HepG2 (cell line): Measurements from ENCODE around the gene TYMP. TPM values are rescaled to one million over a fixed set of nuclear protein-coding genes. Genes with fewer than 3 reads are reported as not detected.
A peak's percentile ranks its signal among the peaks of the same experiment; 100 is the strongest.

Source experiments
- AGO1 ChIP-seq: fragments of 200-400 bp; formaldehyde crosslinking; IDR thresholded peaks from 2 replicates; pipeline ENCODE4 v1.6.1; 2017; ENCODE audit warnings: mild to moderate bottlenecking, low read depth, low read length, moderate library complexity; ENCODE audit not compliant: poor library complexity, severe bottlenecking
- CREM ChIP-seq, 2 experiments: sonication (generic) in 1 of 2; formaldehyde crosslinking in 1 of 2; IDR thresholded peaks; 2 replicates each; pipeline versions ENCODE4 v1.4.0 to v1.6.1; 2016 to 2020; ENCODE audit warnings: antibody characterized with exemption in 1 of 2, mild to moderate bottlenecking in 1 of 2, missing genetic modification reagents in 1 of 2
- HES4 ChIP-seq: sonication (generic); formaldehyde crosslinking; IDR thresholded peaks from 2 replicates; pipeline ENCODE4 v1.9.0; 2021; ENCODE audit warnings: mild to moderate bottlenecking, missing genetic modification reagents, borderline replicate concordance
- HNF4G ChIP-seq, 2 experiments: sonication (generic) in 1 of 2; formaldehyde crosslinking in 1 of 2; IDR thresholded peaks; 2 replicates each; pipeline versions ENCODE4 v1.4.0 to v1.6.1; 2011 to 2020; ENCODE audit warnings: borderline replicate concordance in 2 of 2, low read depth in 2 of 2, mild to moderate bottlenecking in 2 of 2, low read length in 1 of 2, missing genetic modification reagents in 1 of 2, moderate library complexity in 1 of 2
- TAF1 ChIP-seq: sonication (generic); formaldehyde crosslinking; IDR thresholded peaks from 2 replicates; pipeline ENCODE4 v1.4.0; 2020; ENCODE audit warnings: missing genetic modification reagents
- ZFP62 ChIP-seq: sonication (generic); formaldehyde crosslinking; IDR thresholded peaks from 2 replicates; pipeline ENCODE4 v1.4.0; 2020; ENCODE audit warnings: missing genetic modification reagents
- ZFP90 ChIP-seq: sonication (generic); formaldehyde crosslinking; IDR thresholded peaks from 2 replicates; pipeline ENCODE4 v1.8.0; 2022; ENCODE audit warnings: missing genetic modification reagents, mild to moderate bottlenecking, inconsistent platforms, borderline replicate concordance
- ZFP91 ChIP-seq: sonication (generic); formaldehyde crosslinking; IDR thresholded peaks from 2 replicates; pipeline ENCODE4 v1.9.0; 2022; ENCODE audit warnings: missing genetic modification reagents, mild to moderate bottlenecking, borderline replicate concordance
- ZNF484 ChIP-seq: sonication (generic); formaldehyde crosslinking; IDR thresholded peaks from 2 replicates; pipeline ENCODE4 v1.5.1; 2020; ENCODE audit warnings: mild to moderate bottlenecking, low read depth, missing genetic modification reagents, borderline replicate concordance
- ZNF572 ChIP-seq: sonication (generic); formaldehyde crosslinking; IDR thresholded peaks from 2 replicates; pipeline ENCODE4 v1.5.1; 2020; ENCODE audit warnings: mild to moderate bottlenecking, missing genetic modification reagents
- ZNF652 ChIP-seq: IDR thresholded peaks from 2 replicates; pipeline ENCODE4 v1.6.1; 2016; ENCODE audit warnings: low read depth, borderline replicate concordance
- ZNF749 ChIP-seq: sonication (generic); formaldehyde crosslinking; IDR thresholded peaks from 2 replicates; pipeline ENCODE4 v1.8.0; 2022; ENCODE audit warnings: mild to moderate bottlenecking, missing genetic modification reagents, moderate library complexity, borderline replicate concordance
- polyA plus RNA-seq, 8 experiments: library from polyadenylated mRNA; depleted of rRNA in 3 of 8; stranded (reverse) in 7 of 8; unstranded in 1 of 8; fragments of >200 nt; fragmentation: Illumina TruSeq in 4 of 8; extraction: Trizol in 4 of 8; gene quantifications; 2 replicates each; pipeline versions ENCODE4 v1.2.1 to v1.2.3, GENCODE V29; 2011 to 2016; ENCODE audit warnings: low read depth in 4 of 8, missing spikeins in 1 of 8, mixed read lengths in 1 of 8; ENCODE audit not compliant: insufficient read depth in 1 of 8
- total RNA-seq, 5 experiments: library from RNA; depleted of rRNA; stranded (reverse); fragments of >200 nt; fragmentation: Illumina TruSeq; extraction: Trizol; gene quantifications; 2 replicates each; pipeline ENCODE4 v1.2.3, GENCODE V29; 2016; ENCODE audit warnings: low read depth in 1 of 5
- TF ChIP-seq, protein P1 (sequence below), 2 experiments: fragments of 450-650 bp in 1 of 2; sonication (generic) in 1 of 2; formaldehyde crosslinking in 1 of 2; IDR thresholded peaks; 2 replicates each; pipeline versions ENCODE4 v1.6.1 to v1.8.0; 2016 to 2022; ENCODE audit warnings: antibody characterized with exemption in 1 of 2, mild to moderate bottlenecking in 1 of 2, missing genetic modification reagents in 1 of 2
- TF ChIP-seq, protein P2 (sequence below): IDR thresholded peaks from 2 replicates; pipeline ENCODE4 v1.4.0; 2020; ENCODE audit warnings: mild to moderate bottlenecking, missing genetic modification reagents

The TYMP gene
- total and polyA plus RNA-seq, 2 of the 13 experiments (the other 11 are each of a cell fraction or from before 2014, with no cell fraction given), result 3.9 to 4.3 TPM

GRCh38 chr22:50530580-50530876, 716 bp upstream of the TYMP start (continued):
- no peak for TF ChIP-seq CREM (IDR thresholded peaks at IDR 0.05)
- no peak for TF ChIP-seq CREM (CRISPR knock-in tag; IDR thresholded peaks at IDR 0.05)
- 0 out of 2 replicates have a peak, but pooled peaks have one; percentile 31 for TF ChIP-seq HES4 (CRISPR knock-in tag)
- TF ChIP-seq ZFP91 (CRISPR knock-in tag), result no peak
- 0 out of 2 replicates have a peak, but pooled peaks have one; percentile 8 for TF ChIP-seq ZFP90 (CRISPR knock-in tag)
- TF ChIP-seq, protein P1, sequence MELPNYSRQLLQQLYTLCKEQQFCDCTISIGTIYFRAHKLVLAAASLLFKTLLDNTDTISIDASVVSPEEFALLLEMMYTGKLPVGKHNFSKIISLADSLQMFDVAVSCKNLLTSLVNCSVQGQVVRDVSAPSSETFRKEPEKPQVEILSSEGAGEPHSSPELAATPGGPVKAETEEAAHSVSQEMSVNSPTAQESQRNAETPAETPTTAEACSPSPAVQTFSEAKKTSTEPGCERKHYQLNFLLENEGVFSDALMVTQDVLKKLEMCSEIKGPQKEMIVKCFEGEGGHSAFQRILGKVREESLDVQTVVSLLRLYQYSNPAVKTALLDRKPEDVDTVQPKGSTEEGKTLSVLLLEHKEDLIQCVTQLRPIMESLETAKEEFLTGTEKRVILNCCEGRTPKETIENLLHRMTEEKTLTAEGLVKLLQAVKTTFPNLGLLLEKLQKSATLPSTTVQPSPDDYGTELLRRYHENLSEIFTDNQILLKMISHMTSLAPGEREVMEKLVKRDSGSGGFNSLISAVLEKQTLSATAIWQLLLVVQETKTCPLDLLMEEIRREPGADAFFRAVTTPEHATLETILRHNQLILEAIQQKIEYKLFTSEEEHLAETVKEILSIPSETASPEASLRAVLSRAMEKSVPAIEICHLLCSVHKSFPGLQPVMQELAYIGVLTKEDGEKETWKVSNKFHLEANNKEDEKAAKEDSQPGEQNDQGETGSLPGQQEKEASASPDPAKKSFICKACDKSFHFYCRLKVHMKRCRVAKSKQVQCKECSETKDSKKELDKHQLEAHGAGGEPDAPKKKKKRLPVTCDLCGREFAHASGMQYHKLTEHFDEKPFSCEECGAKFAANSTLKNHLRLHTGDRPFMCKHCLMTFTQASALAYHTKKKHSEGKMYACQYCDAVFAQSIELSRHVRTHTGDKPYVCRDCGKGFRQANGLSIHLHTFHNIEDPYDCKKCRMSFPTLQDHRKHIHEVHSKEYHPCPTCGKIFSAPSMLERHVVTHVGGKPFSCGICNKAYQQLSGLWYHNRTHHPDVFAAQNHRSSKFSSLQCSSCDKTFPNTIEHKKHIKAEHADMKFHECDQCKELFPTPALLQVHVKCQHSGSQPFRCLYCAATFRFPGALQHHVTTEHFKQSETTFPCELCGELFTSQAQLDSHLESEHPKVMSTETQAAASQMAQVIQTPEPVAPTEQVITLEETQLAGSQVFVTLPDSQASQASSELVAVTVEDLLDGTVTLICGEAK (IDR thresholded peaks at IDR 0.05), result no peak
- TF ChIP-seq, protein P1 (CRISPR knock-in tag; IDR thresholded peaks at IDR 0.05), result no peak
- TF ChIP-seq AGO1, result peak; percentile 96
- no peak for TF ChIP-seq ZFP62 (CRISPR knock-in tag)
- TF ChIP-seq ZNF572 (CRISPR knock-in tag), result 0 out of 2 replicates have a peak, but pooled peaks have one; percentile 37
- TF ChIP-seq, protein P2, sequence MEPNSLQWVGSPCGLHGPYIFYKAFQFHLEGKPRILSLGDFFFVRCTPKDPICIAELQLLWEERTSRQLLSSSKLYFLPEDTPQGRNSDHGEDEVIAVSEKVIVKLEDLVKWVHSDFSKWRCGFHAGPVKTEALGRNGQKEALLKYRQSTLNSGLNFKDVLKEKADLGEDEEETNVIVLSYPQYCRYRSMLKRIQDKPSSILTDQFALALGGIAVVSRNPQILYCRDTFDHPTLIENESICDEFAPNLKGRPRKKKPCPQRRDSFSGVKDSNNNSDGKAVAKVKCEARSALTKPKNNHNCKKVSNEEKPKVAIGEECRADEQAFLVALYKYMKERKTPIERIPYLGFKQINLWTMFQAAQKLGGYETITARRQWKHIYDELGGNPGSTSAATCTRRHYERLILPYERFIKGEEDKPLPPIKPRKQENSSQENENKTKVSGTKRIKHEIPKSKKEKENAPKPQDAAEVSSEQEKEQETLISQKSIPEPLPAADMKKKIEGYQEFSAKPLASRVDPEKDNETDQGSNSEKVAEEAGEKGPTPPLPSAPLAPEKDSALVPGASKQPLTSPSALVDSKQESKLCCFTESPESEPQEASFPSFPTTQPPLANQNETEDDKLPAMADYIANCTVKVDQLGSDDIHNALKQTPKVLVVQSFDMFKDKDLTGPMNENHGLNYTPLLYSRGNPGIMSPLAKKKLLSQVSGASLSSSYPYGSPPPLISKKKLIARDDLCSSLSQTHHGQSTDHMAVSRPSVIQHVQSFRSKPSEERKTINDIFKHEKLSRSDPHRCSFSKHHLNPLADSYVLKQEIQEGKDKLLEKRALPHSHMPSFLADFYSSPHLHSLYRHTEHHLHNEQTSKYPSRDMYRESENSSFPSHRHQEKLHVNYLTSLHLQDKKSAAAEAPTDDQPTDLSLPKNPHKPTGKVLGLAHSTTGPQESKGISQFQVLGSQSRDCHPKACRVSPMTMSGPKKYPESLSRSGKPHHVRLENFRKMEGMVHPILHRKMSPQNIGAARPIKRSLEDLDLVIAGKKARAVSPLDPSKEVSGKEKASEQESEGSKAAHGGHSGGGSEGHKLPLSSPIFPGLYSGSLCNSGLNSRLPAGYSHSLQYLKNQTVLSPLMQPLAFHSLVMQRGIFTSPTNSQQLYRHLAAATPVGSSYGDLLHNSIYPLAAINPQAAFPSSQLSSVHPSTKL, result no peak
- TF ChIP-seq HNF4G (IDR thresholded peaks at IDR 0.05; ENCODE audit: borderline replicate concordance, low read depth, low read length), result no peak
- TF ChIP-seq HNF4G (CRISPR knock-in tag; IDR thresholded peaks at IDR 0.05; ENCODE audit: borderline replicate concordance, low read depth), result peak; percentile 72
- TF ChIP-seq ZNF652, result no peak
- TF ChIP-seq ZNF484 (CRISPR knock-in tag), result no peak
- 0 out of 2 replicates have a peak, but pooled peaks have one; percentile 14 for TF ChIP-seq ZNF749
- peak; percentile 6; the same call in 1 of the 2 replicates for TF ChIP-seq TAF1 (CRISPR knock-in tag)
